VCaP (cell line): ENCODE results near the gene UBA3.

Experiments used
- H3K27ac ChIP-seq: fragments of 450-650 bp; 2 replicates; pipeline ENCODE4 v1.5.1; 2017
- TF ChIP-seq, protein P1 (sequence below): fragments of 450-650 bp; conservative IDR thresholded peaks from 2 replicates; pipeline ENCODE4 v1.5.1; 2017; ENCODE audit warnings: mild to moderate bottlenecking, moderate library complexity

Gene UBA3

DNA sequence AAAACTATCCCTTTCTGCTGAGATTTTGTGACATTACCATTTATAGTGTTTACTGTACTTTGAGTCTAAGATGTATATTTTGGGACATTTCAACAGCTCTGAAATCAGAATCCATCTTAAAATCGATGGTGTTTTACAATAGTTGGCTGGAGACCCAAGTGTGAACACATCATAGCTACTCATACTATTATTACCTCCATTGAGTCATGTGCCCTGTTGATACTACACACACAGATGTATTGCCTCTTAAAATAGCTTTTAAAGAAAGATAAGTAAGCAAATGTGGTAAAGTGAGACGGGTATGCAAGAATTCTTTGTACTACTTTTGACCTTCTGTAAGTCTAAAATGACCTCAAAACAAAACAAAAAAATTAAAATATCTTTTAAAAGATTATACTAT is 35.6 kb upstream of the UBA3 start:
- TF ChIP-seq, protein P1, sequence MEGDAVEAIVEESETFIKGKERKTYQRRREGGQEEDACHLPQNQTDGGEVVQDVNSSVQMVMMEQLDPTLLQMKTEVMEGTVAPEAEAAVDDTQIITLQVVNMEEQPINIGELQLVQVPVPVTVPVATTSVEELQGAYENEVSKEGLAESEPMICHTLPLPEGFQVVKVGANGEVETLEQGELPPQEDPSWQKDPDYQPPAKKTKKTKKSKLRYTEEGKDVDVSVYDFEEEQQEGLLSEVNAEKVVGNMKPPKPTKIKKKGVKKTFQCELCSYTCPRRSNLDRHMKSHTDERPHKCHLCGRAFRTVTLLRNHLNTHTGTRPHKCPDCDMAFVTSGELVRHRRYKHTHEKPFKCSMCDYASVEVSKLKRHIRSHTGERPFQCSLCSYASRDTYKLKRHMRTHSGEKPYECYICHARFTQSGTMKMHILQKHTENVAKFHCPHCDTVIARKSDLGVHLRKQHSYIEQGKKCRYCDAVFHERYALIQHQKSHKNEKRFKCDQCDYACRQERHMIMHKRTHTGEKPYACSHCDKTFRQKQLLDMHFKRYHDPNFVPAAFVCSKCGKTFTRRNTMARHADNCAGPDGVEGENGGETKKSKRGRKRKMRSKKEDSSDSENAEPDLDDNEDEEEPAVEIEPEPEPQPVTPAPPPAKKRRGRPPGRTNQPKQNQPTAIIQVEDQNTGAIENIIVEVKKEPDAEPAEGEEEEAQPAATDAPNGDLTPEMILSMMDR, result no peak
- H3K27ac ChIP-seq, result no peak overlapping the region

DNA sequence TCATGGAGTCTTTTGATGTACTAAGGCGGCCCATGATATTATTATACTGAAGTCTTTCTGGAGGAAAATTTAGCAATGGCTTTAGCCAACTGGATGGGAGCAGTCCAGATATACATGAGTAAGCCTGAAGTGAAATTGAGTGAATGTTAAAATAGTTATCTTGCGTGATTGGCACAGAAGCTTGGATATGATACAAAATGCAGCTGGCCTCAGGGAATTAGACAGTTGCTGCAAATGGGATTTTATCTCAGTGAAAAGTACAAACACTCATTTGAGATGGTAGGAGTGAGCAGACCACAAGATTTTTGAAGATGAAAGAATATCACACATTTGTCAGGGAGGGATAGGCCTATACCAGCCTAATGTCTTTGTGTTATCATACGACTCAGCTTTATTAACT is 33.4 kb upstream of the UBA3 start:
- H3K27ac ChIP-seq, result no peak overlapping the region
- TF ChIP-seq, protein P1, result no peak

DNA sequence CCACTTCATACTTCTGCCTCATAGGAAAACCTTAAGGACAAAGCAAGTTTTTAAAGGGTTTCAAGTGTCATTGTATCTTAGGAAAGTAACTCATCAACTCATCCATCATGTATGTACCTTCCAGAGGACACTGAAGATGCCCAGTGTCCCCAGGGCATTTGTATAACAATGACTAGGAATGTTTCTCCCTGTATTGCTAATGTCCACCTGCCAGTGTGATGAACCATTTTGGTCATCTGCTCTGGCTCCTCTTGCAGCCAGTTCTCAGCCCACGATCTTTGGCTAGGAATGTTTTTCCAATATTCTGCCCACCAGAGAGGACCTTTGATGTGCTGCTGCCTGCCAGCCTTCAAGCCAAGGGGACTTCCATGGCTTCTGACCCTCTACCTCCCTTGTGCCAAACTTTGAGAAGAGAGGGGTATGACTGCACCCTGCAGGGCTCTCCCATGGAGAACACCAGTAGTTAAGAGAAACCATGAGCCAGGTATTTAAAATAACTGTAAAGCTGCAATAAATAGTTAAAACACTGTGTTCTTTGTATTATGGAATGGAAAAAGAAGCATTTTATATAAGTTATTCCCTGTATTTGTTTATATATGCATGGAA is 30.9 kb upstream of the UBA3 start:
- TF ChIP-seq, protein P1, result no peak
- H3K27ac ChIP-seq, result no peak overlapping the region

DNA sequence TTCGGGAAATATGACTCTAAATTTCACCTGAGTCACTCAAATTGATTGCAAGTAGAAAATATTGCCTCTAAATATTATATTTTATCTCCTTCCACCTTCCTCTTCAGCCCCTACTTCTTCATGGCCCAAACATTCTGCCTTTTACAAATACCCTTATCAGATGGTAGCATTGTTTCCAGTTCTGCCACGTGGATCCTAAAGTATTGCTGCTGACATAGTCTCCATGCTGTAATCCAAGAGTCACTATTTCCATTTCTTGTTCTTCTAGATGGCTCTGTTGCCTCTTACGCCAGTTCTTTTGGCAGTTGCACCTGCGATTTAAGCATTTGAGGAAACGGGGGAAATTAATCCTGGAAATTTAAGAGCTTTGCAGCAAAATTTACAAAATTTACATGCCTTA is 28.6 kb upstream of the UBA3 start:
- TF ChIP-seq, protein P1, result no peak
- peak overlapping the region; percentile 42 for H3K27ac ChIP-seq

DNA sequence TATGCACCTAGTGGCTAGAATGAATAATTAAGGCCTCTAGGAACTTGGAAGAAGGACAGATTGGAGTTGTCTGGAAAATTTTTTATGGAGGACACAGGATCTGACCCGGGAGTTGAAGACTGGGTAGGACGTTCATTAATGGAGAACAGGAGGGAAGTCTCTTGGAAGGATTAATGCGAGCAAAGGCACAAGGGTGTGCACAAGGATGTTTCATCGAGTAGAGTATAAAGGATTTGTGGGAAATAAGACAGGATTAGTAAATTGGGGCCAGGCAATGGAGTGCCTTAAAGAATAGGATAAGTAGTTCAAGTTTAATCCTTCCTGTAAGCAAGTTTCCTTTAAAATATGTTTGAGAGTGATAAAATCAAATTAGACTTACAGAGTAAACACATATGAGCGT is 27.7 kb upstream of the UBA3 start:
- TF ChIP-seq, protein P1, result no peak
- peak overlapping the region; percentile 42 for H3K27ac ChIP-seq

DNA sequence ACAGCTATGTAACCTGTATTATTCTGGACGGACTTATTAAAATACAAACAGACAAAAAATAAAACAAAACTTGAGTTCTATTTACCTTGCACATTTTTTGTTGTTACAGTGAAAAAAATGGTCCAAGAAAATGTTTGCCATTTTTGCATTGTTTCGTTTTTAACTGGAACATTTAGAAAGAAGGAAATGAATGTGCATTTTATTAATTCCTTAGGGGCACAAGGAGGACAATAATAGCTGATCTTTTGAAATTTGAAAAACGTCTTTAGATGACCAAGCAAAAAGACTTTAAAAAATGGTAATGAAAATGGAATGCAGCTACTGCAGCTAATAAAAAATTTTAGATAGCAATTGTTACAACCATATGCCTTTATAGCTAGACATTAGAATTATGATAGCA is 25.2 kb upstream of the UBA3 start:
- TF ChIP-seq, protein P1, result no peak

DNA sequence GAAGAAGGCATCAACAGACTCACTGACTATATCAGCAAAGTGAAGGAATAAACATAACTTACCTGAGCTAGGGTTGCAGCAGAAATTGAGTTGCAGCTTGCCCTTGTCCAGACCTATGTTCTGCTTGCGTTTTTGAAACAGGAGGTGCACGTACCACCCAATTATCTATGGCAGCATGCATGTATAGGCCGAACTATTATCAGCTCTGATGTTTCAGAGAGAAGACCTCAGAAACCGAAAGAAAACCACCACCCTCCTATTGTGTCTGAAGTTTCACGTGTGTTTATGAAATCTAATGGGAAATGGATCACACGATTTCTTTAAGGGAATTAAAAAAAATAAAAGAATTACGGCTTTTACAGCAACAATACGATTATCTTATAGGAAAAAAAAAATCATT is 24.4 kb upstream of the UBA3 start:
- peak overlapping the region; percentile 84 for H3K27ac ChIP-seq
- TF ChIP-seq, protein P1, result no peak

More for the DNA sequence above, 25.2 kb upstream of the UBA3 start:
- H3K27ac ChIP-seq, result peak overlapping the region; percentile 84
